ENCODE measurements around the gene CHCHD10.

DNA sequence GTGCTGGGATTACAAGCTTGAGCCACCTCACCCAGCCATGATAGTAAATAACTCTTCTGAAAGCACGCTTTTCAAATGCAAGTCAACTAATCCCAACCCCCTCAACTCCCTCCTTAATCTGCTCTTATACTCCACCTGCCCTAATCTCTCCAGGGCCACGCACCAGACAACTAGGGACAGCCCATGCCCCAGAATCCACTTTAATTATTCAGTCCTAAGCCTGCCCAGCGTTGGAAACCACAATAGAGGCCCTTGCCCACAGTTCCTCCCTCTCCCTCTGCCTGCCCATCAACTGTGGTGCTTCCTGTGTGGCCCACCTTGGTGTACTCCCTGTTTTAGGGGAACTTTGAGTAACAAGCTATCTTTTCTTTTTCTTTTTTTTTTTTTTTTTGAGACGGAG lies 10.9 kb downstream of the CHCHD10 start:
- no peak for TF ChIP-seq POLR2A (IDR thresholded peaks at IDR 0.05; ENCODE audit: low read length)
- TF ChIP-seq GATA1 (IDR thresholded peaks at IDR 0.05; ENCODE audit: low read depth, low read length): no peak
